ENCODE measurements around the gene TASOR2.

TASOR2 gene

GRCh38 chr10:5684971-5685763 is 529 bp downstream of the TASOR2 start:
- peak; percentile 41 to 80 (median 62) for DNase-seq

- no peak for DNase-seq
Measured at GRCh38 chr10:5685764-5686240, 1.2 kb downstream of the TASOR2 start.

GRCh38 chr10:5688587-5688986 is 3.9 kb downstream of the TASOR2 start:
- no peak for DNase-seq

- no peak for DNase-seq
Measured at GRCh38 chr10:5691786-5692185, 7.1 kb downstream of the TASOR2 start.

- DNase-seq = peak; percentile 43 to 62 (median 51)
Measured at GRCh38 chr10:5692461-5693358, 8.1 kb downstream of the TASOR2 start.

GRCh38 chr10:5694573-5694972 is 9.9 kb downstream of the TASOR2 start:
- no peak for DNase-seq

- no peak for DNase-seq
Measured at GRCh38 chr10:5697342-5697741, 12.7 kb downstream of the TASOR2 start.

GRCh38 chr10:5698062-5698461 is 13.4 kb downstream of the TASOR2 start:
- DNase-seq = no peak

- no peak for DNase-seq
Measured at GRCh38 chr10:5708356-5708755, 23.7 kb downstream of the TASOR2 start.

- peak in 1 of 6 experiments; percentile 3 for DNase-seq
Measured at GRCh38 chr10:5709865-5710264, 25.2 kb downstream of the TASOR2 start.

- no peak for DNase-seq
Measured at GRCh38 chr10:5710859-5711258, 26.2 kb downstream of the TASOR2 start.

- peak in 1 of 6 experiments; percentile 9 for DNase-seq
Measured at GRCh38 chr10:5711642-5712041, 27.0 kb downstream of the TASOR2 start.

- DNase-seq = no peak
Measured at GRCh38 chr10:5719546-5719945, 34.9 kb downstream of the TASOR2 start.

- DNase-seq = no peak
Measured at GRCh38 chr10:5720182-5720581, 35.5 kb downstream of the TASOR2 start.

- no peak for DNase-seq
Measured at GRCh38 chr10:5723692-5724091, 39.1 kb downstream of the TASOR2 start.

- DNase-seq = no peak
Measured at GRCh38 chr10:5730766-5731165, 46.1 kb downstream of the TASOR2 start.

GRCh38 chr10:5731559-5731958 is 46.9 kb downstream of the TASOR2 start:
- no peak for DNase-seq

- DNase-seq = no peak
Measured at GRCh38 chr10:5732141-5732540, 47.5 kb downstream of the TASOR2 start.
